C1 segment of cervical spinal cord (tissue), 14 donors: ENCODE data around the gene RRH.

Experiments used
- DNase-seq, 14 donors: peaks; one replicate each; lab custom pipeline; 2025; lab: John Stamatoyannopoulos, UW

Gene RRH

GRCh38 chr4:109887071-109887470 is 59.3 kb downstream of the RRH start:
- no peak for DNase-seq

- DNase-seq = no peak
Measured at GRCh38 chr4:109890076-109890475, 62.3 kb downstream of the RRH start.
